ENCODE data around the gene ARL15. TPM values are rescaled to one million over a fixed set of nuclear protein-coding genes. Genes with fewer than 3 reads are reported as not detected.

The ARL15 gene
- total RNA-seq, 1 donor from 2014 or later: 29.5 TPM

GRCh38 chr5:53877243-53877642 is 433.1 kb downstream of the ARL15 start:
- Histone ChIP-seq H3K4me1 (no peaks in the 10 kb centered on the region), H3K4me3 (no peak overlapping the region), H3K27me3 (no peaks in the 10 kb centered on the region), H3K36me3 (no peaks in the 10 kb centered on the region), H3K27ac (no peak overlapping the region), H3K9me3 (no peaks in the 10 kb centered on the region)
- ATAC-seq: no peak
- no peak for TF ChIP-seq CTCF (IDR thresholded peaks at IDR 0.05)
- DNase-seq: no peak
- intact Hi-C loops (cut with DNase I): no loop called here

GRCh38 chr5:53874409-53874808 is 436.0 kb downstream of the ARL15 start:
- no peak for TF ChIP-seq CTCF (IDR thresholded peaks at IDR 0.05)
- Histone ChIP-seq H3K27me3 (no peaks in the 10 kb centered on the region), H3K27ac (no peak overlapping the region), H3K4me1 (no peaks in the 10 kb centered on the region), H3K4me3 (no peak overlapping the region), H3K9me3 (no peaks in the 10 kb centered on the region), H3K36me3 (no peaks in the 10 kb centered on the region)
- intact Hi-C loops (cut with DNase I): no loop called here
- DNase-seq: no peak
- ATAC-seq: peak; percentile 22

- H3K36me3 ChIP-seq: no peaks in the 10 kb centered on the region
- no peak overlapping the region for H3K4me3 ChIP-seq
- DNase-seq (no peak), ATAC-seq (peak; percentile 50)
- no peaks in the 10 kb centered on the region for H3K9me3 ChIP-seq
- H3K4me1 ChIP-seq: no peaks in the 10 kb centered on the region
- no peak overlapping the region for H3K27ac ChIP-seq
- H3K27me3 ChIP-seq: no peaks in the 10 kb centered on the region
- intact Hi-C loops (cut with DNase I): no loop called here
- TF ChIP-seq CTCF (IDR thresholded peaks at IDR 0.05): no peak
Observed at GRCh38 chr5:53873235-53873634, 437.1 kb downstream of the ARL15 start.

GRCh38 chr5:53871775-53872174 is 438.6 kb downstream of the ARL15 start:
- DNase-seq (no peak), ATAC-seq (peak; percentile 20)
- Histone ChIP-seq H3K36me3 (no peaks in the 10 kb centered on the region), H3K27ac (no peak overlapping the region), H3K4me3 (no peak overlapping the region), H3K9me3 (no peaks in the 10 kb centered on the region), H3K4me1 (no peaks in the 10 kb centered on the region), H3K27me3 (no peaks in the 10 kb centered on the region)
- intact Hi-C loops (cut with DNase I): no loop called here
- TF ChIP-seq CTCF (IDR thresholded peaks at IDR 0.05): no peak

GRCh38 chr5:53871050-53871449 is 439.3 kb downstream of the ARL15 start:
- intact Hi-C loops (cut with DNase I): no loop called here

More at GRCh38 chr5:53871050-53871449, 439.3 kb downstream of the ARL15 start:
- Histone ChIP-seq H3K9me3 (no peaks in the 10 kb centered on the region), H3K27ac (no peak overlapping the region), H3K4me1 (no peaks in the 10 kb centered on the region), H3K27me3 (no peaks in the 10 kb centered on the region), H3K4me3 (no peak overlapping the region), H3K36me3 (no peaks in the 10 kb centered on the region)
- ATAC-seq: no peak
- TF ChIP-seq CTCF (IDR thresholded peaks at IDR 0.05): no peak
- no peak for DNase-seq
